Tongue (tissue), 2 donors: ENCODE measurements around the gene FGD6. TPM values are rescaled to one million over a fixed set of nuclear protein-coding genes. Genes with fewer than 3 reads are reported as not detected.

ENCODE experiments used
- DNase-seq: peaks from one replicate; pipeline ENCODE4 v3.0.0-alpha.2; 2015
- total RNA-seq: library from RNA; depleted of rRNA; stranded (reverse); fragments of >200 nt; gene quantifications from one replicate; pipeline ENCODE4 v1.2.3, GENCODE V29; 2014

Gene FGD6
- total RNA-seq, 1 donor from 2014 or later, result 21.4 TPM

DNA sequence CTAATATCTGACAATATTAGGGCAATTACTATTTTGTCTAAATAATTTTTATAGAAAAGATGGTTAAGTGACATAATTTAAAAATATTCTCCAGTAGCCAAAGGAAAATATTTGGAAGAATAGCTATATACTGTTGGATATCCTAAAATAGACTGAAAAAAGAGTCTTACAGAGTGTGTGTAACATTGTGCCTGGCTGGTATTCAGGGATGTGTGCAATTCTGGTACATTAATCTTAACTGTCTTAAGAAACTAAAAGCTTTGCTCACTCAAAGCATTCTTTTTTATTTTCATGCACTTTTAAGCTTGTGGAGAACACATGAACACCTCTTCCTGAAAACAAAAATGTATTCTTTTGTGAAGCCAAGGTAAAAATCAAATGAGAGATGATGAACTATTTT is 133.8 kb downstream of the FGD6 start:
- DNase-seq, result no peak

DNA sequence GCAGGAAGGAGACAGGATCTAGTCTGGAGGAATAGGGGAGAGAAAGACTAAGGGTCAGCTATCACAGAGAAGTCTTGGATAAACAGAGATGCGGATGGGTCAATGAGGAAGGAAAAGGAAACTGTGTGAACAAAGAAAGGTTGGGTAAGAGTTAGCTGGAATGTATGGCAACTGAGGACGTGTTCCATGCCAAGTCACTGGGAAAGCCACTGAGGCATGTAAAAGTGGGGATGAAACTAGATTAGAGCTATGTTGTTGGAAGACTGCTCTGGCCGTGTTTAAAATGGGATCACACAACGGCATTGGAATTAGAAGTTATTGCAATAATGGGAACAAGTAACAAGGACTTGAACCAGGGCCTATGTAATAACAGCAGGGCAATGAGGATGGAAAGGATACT is 139.9 kb downstream of the FGD6 start:
- no peak for DNase-seq

DNA sequence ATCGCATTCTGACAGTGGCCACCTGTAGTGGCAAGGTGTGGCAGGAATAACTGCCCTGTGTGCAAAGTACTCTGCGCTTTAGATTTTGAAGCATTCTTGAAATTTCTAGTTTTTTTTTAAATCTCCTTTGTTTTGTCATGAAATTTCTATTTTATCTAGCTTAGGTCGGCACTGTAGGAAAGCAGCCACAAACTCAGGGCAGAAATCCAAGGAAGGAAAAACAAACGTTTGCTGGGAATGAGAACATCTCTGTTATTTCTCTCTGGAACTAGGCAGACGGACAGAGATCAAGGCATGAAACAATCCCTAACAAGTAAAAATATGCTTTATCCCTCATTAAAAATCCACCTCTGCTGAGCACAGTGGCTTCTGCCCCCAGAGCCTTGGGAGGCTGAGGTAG is 142.5 kb downstream of the FGD6 start:
- no peak for DNase-seq

DNA sequence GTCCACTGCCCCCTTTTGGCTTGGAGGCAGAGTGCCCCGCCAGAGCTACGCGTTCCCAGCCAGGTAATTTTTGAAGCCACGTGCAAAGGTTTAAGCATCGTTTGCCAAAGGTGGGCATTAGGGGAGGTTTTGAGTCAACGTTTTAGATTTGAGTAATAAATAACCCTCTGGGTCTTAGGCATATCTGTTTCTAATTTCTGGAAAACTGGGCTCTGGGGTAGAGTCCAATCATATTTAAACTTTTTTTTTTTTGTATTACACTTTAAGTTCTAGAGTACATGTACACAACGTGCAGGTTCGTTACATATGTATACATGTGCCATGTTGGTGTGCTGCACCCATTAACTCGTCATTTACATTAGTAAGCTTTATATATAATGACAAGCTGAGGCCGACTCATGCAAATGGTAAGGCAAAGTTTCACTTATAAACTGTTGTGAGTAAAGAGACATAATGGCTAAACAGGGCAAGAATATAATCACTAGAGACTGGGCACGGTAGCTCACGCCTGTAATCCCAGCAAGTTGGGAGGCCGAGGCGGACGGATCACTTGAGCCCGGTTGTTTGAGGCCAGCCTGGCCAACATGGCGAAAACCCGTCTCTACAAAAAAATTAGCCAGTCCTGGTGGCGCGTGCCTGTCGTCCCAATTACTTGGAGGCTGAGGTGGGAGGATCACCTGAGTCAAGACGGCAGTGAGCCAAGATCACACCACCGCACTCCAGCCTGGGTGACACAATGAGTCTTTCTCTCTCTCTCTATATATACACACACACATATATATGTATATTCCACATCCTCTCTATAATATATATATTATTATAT is 143.4 kb downstream of the FGD6 start:
- no peak for DNase-seq

DNA sequence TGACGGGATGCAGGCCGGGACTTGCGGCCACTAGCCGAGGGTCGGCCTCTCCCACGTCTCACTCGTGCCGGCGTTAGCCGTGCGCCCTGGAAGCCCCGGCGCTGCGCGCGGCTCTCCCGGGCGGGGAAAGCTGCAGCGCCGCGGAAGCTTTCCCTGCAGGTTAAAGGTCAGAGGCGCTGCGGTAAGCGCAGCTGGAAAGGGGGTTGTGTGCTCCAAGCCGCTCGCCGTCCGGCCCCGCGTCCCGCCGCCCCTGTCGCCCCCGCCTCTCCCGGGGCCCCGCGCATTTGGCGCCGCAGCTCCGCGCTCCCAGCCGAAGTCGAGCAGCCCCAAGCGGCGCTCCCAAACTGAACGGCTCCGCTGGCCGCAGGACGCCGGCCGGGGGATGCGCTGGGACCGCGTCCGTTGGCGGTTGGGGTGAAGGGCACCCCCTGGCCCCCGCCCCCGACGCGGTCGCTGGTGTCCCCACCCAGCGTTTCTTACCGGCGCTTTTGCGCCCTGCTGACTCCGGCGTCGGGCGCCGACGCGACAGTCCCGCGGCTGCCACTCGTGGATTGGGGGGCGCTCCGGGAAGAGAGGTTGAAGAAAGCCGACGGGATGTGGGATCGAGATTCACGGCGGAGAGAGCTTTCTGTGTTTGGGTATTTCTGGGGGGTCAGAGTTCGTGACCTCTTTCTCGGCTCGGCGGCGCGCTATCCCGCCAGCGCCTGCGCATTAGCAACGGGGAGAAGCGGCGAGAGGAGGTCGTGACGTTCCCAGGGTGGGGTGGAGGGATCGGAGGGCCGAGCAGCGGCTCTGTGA is 144.2 kb downstream of the FGD6 start, which contains the start of gene NR2C1:
NR2C1 (minus strand) TSS at position 719 of the 798 bp plus-strand sequence. CDS start 6,234 bp downstream, outside the sequence.
- DNase-seq, result peak; percentile 98

DNA sequence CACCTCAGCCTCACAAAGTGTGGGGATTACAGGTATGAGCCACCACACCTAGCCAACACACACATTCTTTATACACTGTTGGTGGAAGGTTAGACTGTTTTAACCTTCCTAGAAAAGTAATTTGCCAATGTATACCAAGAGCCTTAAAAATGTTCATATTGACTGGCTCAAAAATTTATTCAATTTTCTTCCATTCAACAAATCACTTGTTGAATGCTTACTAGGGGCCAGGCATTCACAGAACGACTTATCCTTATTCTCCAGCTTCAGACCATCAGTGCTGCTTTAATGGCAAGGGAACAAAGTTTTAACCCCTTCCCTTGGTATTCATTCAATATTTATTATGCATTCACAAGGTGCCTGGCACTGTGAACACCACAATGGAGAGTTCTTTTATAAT is 146.9 kb downstream of the FGD6 start:
- no peak for DNase-seq

DNA sequence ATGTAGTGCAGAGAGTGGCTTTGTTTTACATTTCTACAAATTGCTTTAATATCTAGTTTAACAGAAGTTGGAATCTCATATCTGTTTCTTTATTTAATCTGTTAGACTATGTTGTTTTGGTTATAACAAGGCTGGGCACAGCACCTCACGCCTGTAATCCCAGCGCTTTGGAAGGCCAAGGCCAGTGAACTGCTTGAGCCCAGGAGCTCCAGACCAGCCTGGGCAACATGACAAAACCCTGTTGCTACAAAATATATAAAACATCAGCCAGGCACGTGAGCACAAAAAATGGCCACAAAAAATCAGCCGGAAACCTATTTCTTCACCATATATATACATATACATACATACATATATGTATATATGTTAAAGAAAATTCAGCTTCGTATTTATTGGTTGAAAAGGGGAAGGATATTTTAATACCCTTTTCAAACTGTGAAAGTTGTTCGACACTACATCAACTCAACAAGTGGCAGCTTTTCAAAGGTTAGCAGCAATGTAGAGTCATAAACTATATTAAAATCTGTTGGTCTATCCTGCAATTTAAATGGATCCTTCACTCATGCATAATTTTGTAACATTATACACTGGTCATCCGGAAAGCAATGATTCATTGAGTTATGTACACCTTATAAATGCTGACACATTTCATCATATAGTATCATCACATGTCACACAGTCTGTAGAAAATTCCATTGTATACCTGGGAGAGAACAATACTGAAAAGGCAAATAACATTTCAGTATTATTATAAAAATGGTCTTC is 151.0 kb downstream of the FGD6 start:
- no peak for DNase-seq

DNA sequence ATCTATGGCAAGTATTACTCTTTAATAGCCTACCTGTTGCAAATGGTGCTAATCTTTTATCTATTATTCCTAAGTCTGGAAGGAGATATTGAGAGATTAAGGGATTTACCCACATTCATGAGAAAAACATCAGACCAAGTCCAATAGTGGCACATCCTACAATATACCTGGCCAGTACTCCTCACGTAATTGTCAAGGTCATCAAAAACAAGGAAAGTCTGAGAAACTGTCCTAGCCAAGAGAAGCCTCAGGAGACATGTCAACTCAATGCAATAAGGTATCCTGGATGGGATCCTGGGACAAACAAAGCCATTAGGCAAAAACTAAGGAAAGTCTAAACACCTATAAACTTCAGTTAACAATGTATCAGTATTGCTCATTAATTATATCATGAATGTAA is 156.3 kb downstream of the FGD6 start:
- no peak for DNase-seq

DNA sequence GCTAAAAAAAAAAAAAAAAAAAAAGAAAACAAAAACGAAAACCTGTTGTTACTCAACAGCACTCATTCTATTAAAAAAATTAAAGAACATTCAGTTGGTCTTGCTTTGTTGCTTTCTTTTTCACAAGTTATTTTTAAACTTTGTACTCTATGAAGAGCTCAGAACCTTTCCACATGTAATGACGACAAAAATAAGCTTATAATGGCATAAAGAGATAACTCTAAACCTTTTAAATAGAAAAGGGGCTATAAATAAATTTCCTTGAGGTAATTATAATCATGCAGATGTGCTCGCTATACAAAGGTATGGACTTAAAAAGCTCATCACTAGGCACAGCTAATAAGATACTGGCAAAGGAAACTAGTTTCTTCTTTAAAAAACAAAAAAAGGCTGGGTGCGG is 157.3 kb downstream of the FGD6 start:
- DNase-seq, result no peak

DNA sequence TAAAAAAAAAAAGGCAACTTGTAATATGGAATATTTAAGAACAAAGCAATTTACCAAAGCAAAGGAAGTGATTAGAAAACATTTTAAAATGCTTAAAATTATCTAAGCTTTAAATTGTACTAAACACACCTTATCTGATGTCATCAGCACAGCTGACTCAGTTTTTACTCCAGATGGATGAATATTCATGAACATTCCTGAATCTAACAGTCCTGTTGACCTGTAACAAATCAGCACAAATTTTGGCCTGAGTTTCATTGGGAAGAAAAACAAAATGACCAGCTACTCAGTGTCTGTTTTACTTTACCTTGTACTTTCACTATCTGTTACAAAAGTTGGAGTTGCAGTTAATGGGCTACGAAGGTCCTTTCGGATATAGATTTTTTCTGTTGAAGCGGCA is 159.8 kb downstream of the FGD6 start:
- no peak for DNase-seq

DNA sequence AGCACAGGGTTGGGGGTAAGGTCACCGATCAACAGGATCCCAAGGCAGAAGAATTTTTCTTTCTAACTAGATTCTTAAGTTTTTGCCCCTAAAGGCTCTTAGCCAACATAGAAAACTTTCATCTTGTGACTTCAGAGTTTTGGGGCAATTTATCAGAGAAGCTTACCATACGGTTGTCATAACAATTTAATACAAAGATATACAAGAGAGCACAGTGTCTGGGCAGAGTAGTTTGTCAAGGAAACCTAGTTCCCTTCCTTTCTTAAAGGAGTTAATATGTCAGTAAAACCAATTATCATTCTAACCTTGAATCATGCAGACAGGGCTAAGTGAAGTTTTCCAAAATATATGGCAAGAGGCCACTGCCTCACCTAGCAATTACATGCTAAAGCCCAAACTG is 162.2 kb downstream of the FGD6 start:
- DNase-seq, result no peak

DNA sequence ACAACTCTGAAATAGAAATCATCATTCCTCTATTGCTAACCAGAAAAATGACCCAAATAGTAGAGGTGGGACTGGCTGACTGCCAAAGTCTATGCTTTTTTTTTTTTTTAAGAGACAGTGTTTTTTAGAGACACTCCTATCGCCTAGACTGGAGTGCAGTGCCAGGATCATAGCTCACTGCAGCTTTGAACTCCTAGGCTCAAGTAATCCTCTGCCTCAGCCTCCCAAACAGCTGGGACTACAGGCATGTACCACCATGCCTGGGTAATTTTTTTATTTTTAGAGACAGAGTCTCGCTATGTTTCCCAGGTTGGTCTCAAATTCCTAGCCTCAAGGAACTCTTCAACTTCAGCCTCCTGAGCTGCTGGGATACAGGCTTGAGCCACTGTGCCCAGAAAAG is 163.1 kb downstream of the FGD6 start:
- peak; percentile 9 for DNase-seq

DNA sequence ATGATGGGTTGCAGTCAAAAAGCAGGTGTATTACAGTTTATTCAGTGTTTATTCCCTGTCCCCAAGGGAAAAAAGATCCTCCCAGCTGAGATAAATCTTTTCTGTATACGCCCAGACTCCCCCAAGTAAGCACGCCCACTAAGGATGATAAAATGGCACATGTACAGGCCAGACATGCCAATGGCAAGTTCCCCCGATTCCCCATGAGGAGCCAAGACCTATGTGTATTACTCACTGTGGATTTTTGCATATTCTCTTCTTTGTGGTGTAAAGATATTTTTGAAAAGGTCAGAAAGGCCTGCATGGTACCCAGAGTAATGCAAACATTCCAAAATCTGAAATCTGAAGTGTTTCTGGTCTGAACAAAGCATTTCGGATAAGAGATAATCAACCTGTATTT is 166.0 kb downstream of the FGD6 start:
- no peak for DNase-seq

DNA sequence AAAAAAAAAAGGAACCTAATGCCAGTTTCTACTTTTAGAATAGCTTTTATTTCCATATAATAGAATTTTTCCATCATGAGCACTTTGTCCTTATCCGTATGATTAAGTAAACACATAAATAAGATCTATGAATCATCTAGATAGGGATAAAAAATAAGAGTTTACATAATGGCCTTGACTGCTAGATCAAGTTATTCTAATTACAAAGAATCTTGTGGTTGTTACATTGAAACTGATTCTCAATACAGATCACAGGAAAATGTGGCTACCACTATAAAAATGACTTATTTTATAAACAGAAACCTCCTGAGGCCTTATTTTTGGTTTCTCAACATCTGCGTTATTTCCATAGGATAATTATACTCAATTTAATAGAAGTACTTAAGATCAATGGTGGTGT is 179.4 kb downstream of the FGD6 start:
- no peak for DNase-seq

DNA sequence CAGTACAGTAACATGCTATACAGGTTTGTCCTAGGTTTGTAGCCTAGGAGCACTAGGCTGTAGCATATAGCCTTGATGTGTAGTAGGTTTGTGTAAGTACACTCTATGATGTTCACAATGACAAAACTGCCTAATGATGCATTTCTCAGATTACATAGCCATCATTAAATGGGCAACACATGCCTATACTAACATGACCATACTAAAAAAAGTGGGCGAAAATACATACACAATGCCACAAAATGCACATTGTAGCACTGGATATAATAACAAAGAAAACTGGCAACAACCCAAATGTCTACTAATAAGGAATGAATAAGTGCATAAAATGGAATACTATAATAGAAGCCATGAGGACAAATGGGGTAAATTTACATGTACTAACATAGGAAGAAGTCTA is 182.5 kb downstream of the FGD6 start:
- DNase-seq, result no peak

Other genes with a start within 250 kb of the FGD6 start
- gene NDUFA12, start 213.8 kb downstream of the FGD6 start, total RNA-seq, result 131 TPM
- 43.8 TPM for gene NR2C1, start 143.8 kb downstream of the FGD6 start, total RNA-seq
- 154 TPM for gene VEZT, start 340 bp upstream of the FGD6 start, total RNA-seq